Chondrocyte (in vitro differentiated cells): ENCODE measurements around the gene GALNT10. TPM values are rescaled to one million over a fixed set of nuclear protein-coding genes. Genes with fewer than 3 reads are reported as not detected.

Experiments
- DNase-seq: peaks from one replicate; pipeline ENCODE4 v3.0.0; 2021; ENCODE audit warnings: mixed read lengths, low spot score
- H3K27ac Mint-ChIP-seq: one replicate; pipeline ENCODE4 v1.8.0; 2021; ENCODE audit warnings: mild to moderate bottlenecking, moderate library complexity, mixed read lengths; ENCODE audit not compliant: unreplicated experiment
- H3K27me3 Mint-ChIP-seq: 2 replicates; pipeline ENCODE4 v1.8.0; 2021; ENCODE audit warnings: low read depth, mixed read lengths
- H3K36me3 Mint-ChIP-seq: 2 replicates; pipeline ENCODE4 v1.8.0; 2021; ENCODE audit warnings: low read depth, mixed read lengths
- H3K4me1 Mint-ChIP-seq: 2 replicates; pipeline ENCODE4 v1.8.0; 2021; ENCODE audit warnings: low read depth, mild to moderate bottlenecking, mixed read lengths
- H3K4me3 Mint-ChIP-seq: one replicate; pipeline ENCODE4 v1.8.0; 2021; ENCODE audit warnings: mild to moderate bottlenecking, moderate library complexity, mixed read lengths; ENCODE audit not compliant: unreplicated experiment
- H3K9me3 Mint-ChIP-seq: 2 replicates; pipeline ENCODE4 v1.8.0; 2021; ENCODE audit warnings: low read depth, mixed read lengths
- total RNA-seq: library from RNA; stranded (reverse); gene quantifications from 3 replicates; pipeline ENCODE4 v1.2.1, GENCODE V29; 2021
- TF ChIP-seq, protein P1 (sequence below): fragments of 200-600 bp; sonication (generic); IDR thresholded peaks from 2 replicates; pipeline ENCODE4 v1.5.0; 2021; ENCODE audit warnings: antibody characterized with exemption, mild to moderate bottlenecking, moderate library complexity

GALNT10 gene
- total RNA-seq, 1 donor from 2014 or later = 155 TPM

DNA sequence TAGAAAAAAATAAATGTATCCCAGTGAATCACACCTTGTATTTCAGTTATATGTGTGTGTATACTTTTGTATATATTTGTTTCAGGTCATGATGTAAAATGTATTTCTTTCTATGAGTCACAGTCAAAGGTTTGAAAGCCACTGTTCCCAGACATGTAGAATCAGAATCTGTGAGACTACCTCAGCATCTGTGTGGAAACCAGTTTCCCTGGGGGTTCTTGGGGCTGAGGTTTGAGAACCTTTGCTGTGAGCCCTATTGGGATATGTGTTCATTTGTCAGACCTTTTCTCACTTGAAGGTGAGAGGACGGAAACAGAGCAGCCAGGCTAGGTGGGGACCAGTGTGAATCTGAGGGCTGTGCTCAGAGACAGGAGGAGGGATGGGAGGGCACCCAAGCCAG lies 176.6 kb downstream of the GALNT10 start:
- DNase-seq = no peak
- no peaks in the 10 kb centered on the region for H3K27me3 Mint-ChIP-seq
- peaks cover 89% of the 10 kb centered on the region for H3K4me1 Mint-ChIP-seq
- TF ChIP-seq, protein P1, sequence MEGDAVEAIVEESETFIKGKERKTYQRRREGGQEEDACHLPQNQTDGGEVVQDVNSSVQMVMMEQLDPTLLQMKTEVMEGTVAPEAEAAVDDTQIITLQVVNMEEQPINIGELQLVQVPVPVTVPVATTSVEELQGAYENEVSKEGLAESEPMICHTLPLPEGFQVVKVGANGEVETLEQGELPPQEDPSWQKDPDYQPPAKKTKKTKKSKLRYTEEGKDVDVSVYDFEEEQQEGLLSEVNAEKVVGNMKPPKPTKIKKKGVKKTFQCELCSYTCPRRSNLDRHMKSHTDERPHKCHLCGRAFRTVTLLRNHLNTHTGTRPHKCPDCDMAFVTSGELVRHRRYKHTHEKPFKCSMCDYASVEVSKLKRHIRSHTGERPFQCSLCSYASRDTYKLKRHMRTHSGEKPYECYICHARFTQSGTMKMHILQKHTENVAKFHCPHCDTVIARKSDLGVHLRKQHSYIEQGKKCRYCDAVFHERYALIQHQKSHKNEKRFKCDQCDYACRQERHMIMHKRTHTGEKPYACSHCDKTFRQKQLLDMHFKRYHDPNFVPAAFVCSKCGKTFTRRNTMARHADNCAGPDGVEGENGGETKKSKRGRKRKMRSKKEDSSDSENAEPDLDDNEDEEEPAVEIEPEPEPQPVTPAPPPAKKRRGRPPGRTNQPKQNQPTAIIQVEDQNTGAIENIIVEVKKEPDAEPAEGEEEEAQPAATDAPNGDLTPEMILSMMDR = no peak
- H3K4me3 Mint-ChIP-seq = no peak overlapping the region
- H3K27ac Mint-ChIP-seq = peak overlapping the region; percentile 96
- H3K9me3 Mint-ChIP-seq = no peaks in the 10 kb centered on the region
- peaks cover 11% of the 10 kb centered on the region for H3K36me3 Mint-ChIP-seq

GRCh38 chr5:154368041-154368800 lies 177.7 kb downstream of the GALNT10 start:
- Mint-ChIP-seq H3K9me3 (no peaks in the 10 kb centered on the region), H3K4me1 (peaks cover 92% of the 10 kb centered on the region), H3K4me3 (peak overlapping the region; percentile 24), H3K36me3 (peaks cover 9% of the 10 kb centered on the region), H3K27me3 (no peaks in the 10 kb centered on the region), H3K27ac (peak overlapping the region; percentile 96)
- no peak for DNase-seq
- TF ChIP-seq, protein P1 = no peak

- H3K4me1 Mint-ChIP-seq = peaks cover 92% of the 10 kb centered on the region
These were observed 179.1 kb downstream of the GALNT10 start for GRCh38 chr5:154369682-154370081.

DNA sequence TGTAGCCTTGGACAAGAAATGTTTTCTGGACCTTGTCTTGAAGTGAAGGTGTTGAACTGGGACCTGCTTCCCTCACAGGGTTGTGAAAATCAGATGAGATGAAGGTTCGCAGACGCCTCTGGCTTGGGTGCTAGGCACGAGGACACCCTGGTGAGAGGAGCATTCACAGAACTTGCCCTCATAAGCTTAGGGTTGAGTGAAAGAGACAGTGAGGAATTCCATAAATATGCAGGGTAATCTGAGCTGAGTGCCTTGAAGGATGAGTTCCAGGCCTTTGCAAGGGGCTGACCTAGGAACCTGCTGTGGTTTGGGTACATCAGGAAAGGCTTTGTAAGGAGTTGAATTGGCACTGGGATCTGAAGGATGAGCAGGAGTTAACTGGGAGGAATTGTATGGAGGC lies 179.6 kb downstream of the GALNT10 start:
- Mint-ChIP-seq H3K9me3 (no peaks in the 10 kb centered on the region), H3K4me3 (peak overlapping the region; percentile 11), H3K27me3 (no peaks in the 10 kb centered on the region), H3K27ac (peak overlapping the region; percentile 96), H3K4me1 (peaks cover 90% of the 10 kb centered on the region), H3K36me3 (peaks cover 1% of the 10 kb centered on the region)
- TF ChIP-seq, protein P1 = no peak
- no peak for DNase-seq

More at GRCh38 chr5:154369682-154370081, 179.1 kb downstream of the GALNT10 start:
- TF ChIP-seq, protein P1 = no peak
- no peaks in the 10 kb centered on the region for H3K27me3 Mint-ChIP-seq
- H3K4me3 Mint-ChIP-seq = no peak overlapping the region
- DNase-seq = no peak
- peaks cover 1% of the 10 kb centered on the region for H3K36me3 Mint-ChIP-seq
- peak overlapping the region; percentile 96 for H3K27ac Mint-ChIP-seq
- no peaks in the 10 kb centered on the region for H3K9me3 Mint-ChIP-seq

- H3K27ac Mint-ChIP-seq = peak overlapping the region; percentile 96
These were observed 180.3 kb downstream of the GALNT10 start for GRCh38 chr5:154370813-154371212.

More at GRCh38 chr5:154370813-154371212, 180.3 kb downstream of the GALNT10 start:
- Mint-ChIP-seq H3K4me1 (peaks cover 90% of the 10 kb centered on the region), H3K36me3 (peaks cover 3% of the 10 kb centered on the region), H3K27me3 (no peaks in the 10 kb centered on the region), H3K9me3 (no peaks in the 10 kb centered on the region), H3K4me3 (no peak overlapping the region)
- no peak for DNase-seq
- TF ChIP-seq, protein P1 = no peak
